BJ (cell line): ENCODE data around the gene IL2. TPM values are rescaled to one million over a fixed set of nuclear protein-coding genes. Genes with fewer than 3 reads are reported as not detected.

ENCODE experiments used
- CTCF ChIA-PET: fragments of 350-600 bp; formaldehyde crosslinking; extraction: SDS; loops from one replicate; lab custom pipeline; 2021; ENCODE audit warnings: antibody characterized with exemption, inconsistent platforms; lab: Yijun Ruan, JAX
- POLR2A ChIA-PET: fragments of 300-600 bp; sonication (Branson Sonifier 250); formaldehyde crosslinking; extraction: SDS; loops from one replicate; lab custom pipeline; 2021; ENCODE audit warnings: antibody characterized with exemption; lab: Charles Lee
- DNase-seq: peaks from one replicate; pipeline ENCODE4 v3.0.0-alpha.2; 2011; ENCODE audit warnings: low read depth
- H3K27me3 ChIP-seq: 2 replicates; pipeline ENCODE4 v1.6.0; 2011; ENCODE audit warnings: low read length; ENCODE audit not compliant: control insufficient read depth, insufficient read depth
- H3K36me3 ChIP-seq: 2 replicates; pipeline ENCODE4 v1.5.1; 2011; ENCODE audit warnings: low read length; ENCODE audit not compliant: control insufficient read depth, insufficient read depth
- H3K4me3 ChIP-seq: 2 replicates; pipeline ENCODE4 v1.5.1; 2011; ENCODE audit warnings: low read depth, mild to moderate bottlenecking, control low read depth, low read length
- CTCF ChIP-seq: IDR thresholded peaks from 2 replicates; pipeline ENCODE4 v1.5.1; 2011; ENCODE audit warnings: low read depth, mild to moderate bottlenecking, control low read depth, inconsistent platforms, low read length, moderate library complexity; ENCODE audit not compliant: insufficient read depth
- polyA plus RNA-seq: library from polyadenylated mRNA; depleted of rRNA; stranded (reverse); fragments of >200 nt; gene quantifications from 2 replicates; pipeline ENCODE4 v1.2.3, GENCODE V29; 2011

IL2 gene
- polyA plus RNA-seq, 1 experiment: not detected

- peak; percentile 37 for TF ChIP-seq CTCF
- Histone ChIP-seq H3K36me3 (no peaks in the 10 kb centered on the region), H3K4me3 (no peak overlapping the region), H3K27me3 (no peaks in the 10 kb centered on the region; the same call in 1 of the 2 replicates)
- POLR2A ChIA-PET: no interaction called here
- DNase-seq: no peak
- CTCF ChIA-PET: interaction anchor here (1.6 kb wide), 1 partner anchor 8 kb away, joined by 3 read pairs; no protein-coding TSS in a partner anchor
Measured at GRCh38 chr4:122450847-122451246, 5.7 kb downstream of the IL2 start.

GRCh38 chr4:122434285-122434684 is 22.2 kb downstream of the IL2 start:
- Histone ChIP-seq H3K4me3 (no peak overlapping the region), H3K36me3 (no peaks in the 10 kb centered on the region), H3K27me3 (no peaks in the 10 kb centered on the region)
- ChIA-PET CTCF (interaction anchor here (1.1 kb wide), 1 partner anchor 86 kb away, joined by 3 read pairs; no protein-coding TSS in a partner anchor), POLR2A (no interaction called here)
- TF ChIP-seq CTCF: no peak
- DNase-seq: no peak

GRCh38 chr4:122431351-122431750 is 25.2 kb downstream of the IL2 start:
- H3K27me3 ChIP-seq: no peaks in the 10 kb centered on the region
- CTCF ChIA-PET: no interaction called here
- DNase-seq: no peak
- H3K4me3 ChIP-seq: no peak overlapping the region
- POLR2A ChIA-PET: interaction anchor here (0.5 kb wide), 1 partner anchor 14 kb away, joined by 11 read pairs; no protein-coding TSS in a partner anchor
- no peaks in the 10 kb centered on the region for H3K36me3 ChIP-seq
- no peak for TF ChIP-seq CTCF

GRCh38 chr4:122423246-122423645 is 33.3 kb downstream of the IL2 start:
- TF ChIP-seq CTCF: no peak
- H3K4me3 ChIP-seq: no peak overlapping the region
- no peaks in the 10 kb centered on the region for H3K36me3 ChIP-seq
- CTCF ChIA-PET: no interaction called here
- POLR2A ChIA-PET: no interaction called here
- H3K27me3 ChIP-seq: no peaks in the 10 kb centered on the region
- DNase-seq: no peak

- CTCF ChIA-PET: interaction anchor here (1.0 kb wide), 1 partner anchor 9 kb away, joined by 3 read pairs; no protein-coding TSS in a partner anchor
- DNase-seq: peak; percentile 1
- TF ChIP-seq CTCF: no peak
- no peaks in the 10 kb centered on the region for H3K27me3 ChIP-seq
- no peaks in the 10 kb centered on the region for H3K36me3 ChIP-seq
- POLR2A ChIA-PET: no interaction called here
- no peak overlapping the region for H3K4me3 ChIP-seq
Measured at GRCh38 chr4:122412547-122412946, 44.0 kb downstream of the IL2 start.
